NT2/D1 (cell line): ENCODE measurements around the gene WTAP.

Experiments
- SUZ12 ChIP-seq: IDR thresholded peaks from 2 replicates; pipeline ENCODE4 v1.6.1; 2011; ENCODE audit not compliant: insufficient read length, insufficient read depth; ENCODE audit errors: extremely low read depth
- YY1 ChIP-seq: IDR thresholded peaks from 2 replicates; pipeline ENCODE4 v1.6.1; 2011; ENCODE audit not compliant: insufficient read length, insufficient read depth
- ZNF274 ChIP-seq: IDR thresholded peaks from 2 replicates; pipeline ENCODE4 v1.6.1; 2011; ENCODE audit warnings: mild to moderate bottlenecking, low read depth, low read length

- TF ChIP-seq ZNF274 = no peak
- no peak for TF ChIP-seq SUZ12
- TF ChIP-seq YY1 = no peak
Measured at GRCh38 chr6:159684013-159684304, 43.3 kb upstream of the WTAP start.
